NCI-H82 treated with DMSO at 0.1 percent for 48 hours (cell line): ENCODE measurements around the gene AP2S1.
"Not testable (repeated sequence)": the region's sequence is repeated elsewhere in the genome, so short reads cannot be mapped to it uniquely, and the experiment has no call there.

Source experiments
- DNase-seq: peaks from one replicate; lab custom pipeline; 2025; ENCODE audit not compliant: unreplicated experiment; lab: John Stamatoyannopoulos, UW

Gene AP2S1

GRCh38 chr19:46868025-46868802 lies 17.6 kb upstream of the AP2S1 start:
- DNase-seq, result no peak

GRCh38 chr19:46867170-46867569 lies 16.5 kb upstream of the AP2S1 start:
- no peak for DNase-seq

- DNase-seq, result no peak
Measured at GRCh38 chr19:46866407-46867136, 15.9 kb upstream of the AP2S1 start.

- DNase-seq, result no peak
Measured at GRCh38 chr19:46863818-46864629, 13.4 kb upstream of the AP2S1 start.

GRCh38 chr19:46862974-46863632 lies 12.5 kb upstream of the AP2S1 start:
- DNase-seq, result no peak

GRCh38 chr19:46862503-46862834 lies 11.8 kb upstream of the AP2S1 start:
- no peak for DNase-seq

GRCh38 chr19:46861691-46862502 lies 11.3 kb upstream of the AP2S1 start:
- DNase-seq, result no peak

- DNase-seq, result no peak
Measured at GRCh38 chr19:46860846-46861690, 10.4 kb upstream of the AP2S1 start, which contains the start of gene ARHGAP35. TSS of gene ARHGAP35 (plus strand) at chr19:46860997. CDS start at chr19:46918676, 57,679 bp downstream.

GRCh38 chr19:46860125-46860845 lies 9.6 kb upstream of the AP2S1 start:
- peak; percentile 98 for DNase-seq

- peak; percentile 93 for DNase-seq
Measured at GRCh38 chr19:46859637-46860124, 9.0 kb upstream of the AP2S1 start.

- DNase-seq, result peak; percentile 92
Measured at GRCh38 chr19:46856062-46857022, 5.7 kb upstream of the AP2S1 start.

GRCh38 chr19:46854698-46855097 lies 4.1 kb upstream of the AP2S1 start:
- not testable (repeated sequence) for DNase-seq

- no peak for DNase-seq
Measured at GRCh38 chr19:46852830-46853229, 2.2 kb upstream of the AP2S1 start.

GRCh38 chr19:46849610-46850009 lies 1.0 kb downstream of the AP2S1 start:
- no peak for DNase-seq

GRCh38 chr19:46848389-46848788 lies 2.3 kb downstream of the AP2S1 start:
- no peak for DNase-seq

- no peak for DNase-seq
Measured at GRCh38 chr19:46847528-46847927, 3.1 kb downstream of the AP2S1 start.

- no peak for DNase-seq
Measured at GRCh38 chr19:46845959-46846459, 4.6 kb downstream of the AP2S1 start.
